Keratinocyte (primary cell): ENCODE data around the gene RNLS. TPM values are rescaled to one million over a fixed set of nuclear protein-coding genes. Genes with fewer than 3 reads are reported as not detected.

Experiments used
- DNase-seq: peaks from one replicate; pipeline ENCODE4 v3.0.0-alpha.2; 2011; ENCODE audit warnings: low read depth, missing footprints, low spot score
- FAIRE-seq: peaks from 2 replicates; lab custom pipeline; 2011; peaks lifted over from hg19 to GRCh38; lab: Jason Lieb, UNC
- H2AFZ ChIP-seq: 2 replicates; pipeline ENCODE4 v1.6.0; 2012; ENCODE audit warnings: low read length, control low read depth, inconsistent platforms; ENCODE audit not compliant: control insufficient read depth
- H3K27ac ChIP-seq: 2 replicates; pipeline ENCODE4 v1.5.1; 2011; ENCODE audit warnings: low read length; ENCODE audit not compliant: control insufficient read depth, insufficient read depth
- H3K27me3 ChIP-seq: 3 replicates; pipeline ENCODE4 v1.6.0; 2011; ENCODE audit warnings: low read length; ENCODE audit not compliant: control insufficient read depth, insufficient read depth; ENCODE audit errors: extremely low read depth
- H3K36me3 ChIP-seq, 2 experiments: 2 replicates in 1 of 2; 3 replicates in 1 of 2; pipeline ENCODE4 v1.5.1; 2011; ENCODE audit warnings: low read length in 2 of 2, mild to moderate bottlenecking in 1 of 2; ENCODE audit not compliant: control insufficient read depth in 2 of 2, insufficient read depth in 2 of 2; ENCODE audit errors: extremely low read depth in 1 of 2
- H3K4me1 ChIP-seq: 3 replicates; pipeline ENCODE4 v1.5.1; 2011; ENCODE audit warnings: low read length; ENCODE audit not compliant: control insufficient read depth, insufficient read depth; ENCODE audit errors: extremely low read depth
- H3K4me2 ChIP-seq: 3 replicates; pipeline ENCODE4 v1.6.0; 2011; ENCODE audit warnings: low read depth, low read length; ENCODE audit not compliant: control insufficient read depth, insufficient read depth; ENCODE audit errors: extremely low read depth
- H3K4me3 ChIP-seq, 3 experiments: fragments of 200-600 bp in 1 of 3; sonication (generic) in 1 of 3; 2 replicates in 2 of 3; 3 replicates in 1 of 3; pipeline ENCODE4 v1.5.1; 2011 to 2016; ENCODE audit warnings: low read length in 3 of 3, mild to moderate bottlenecking in 3 of 3, control low read depth in 2 of 3, inconsistent platforms in 1 of 3, low read depth in 1 of 3, mixed read lengths in 1 of 3, mixed run types in 1 of 3, moderate library complexity in 1 of 3; ENCODE audit not compliant: control insufficient read depth in 2 of 3, insufficient read depth in 2 of 3; ENCODE audit errors: extremely low read depth in 1 of 3
- H3K79me2 ChIP-seq: 2 replicates; pipeline ENCODE4 v1.6.0; 2012; ENCODE audit warnings: low read length; ENCODE audit not compliant: control insufficient read depth, insufficient read depth
- H3K9ac ChIP-seq: 3 replicates; pipeline ENCODE4 v1.6.0; 2011; ENCODE audit warnings: low read length; ENCODE audit not compliant: control insufficient read depth, insufficient read depth; ENCODE audit errors: extremely low read depth
- H3K9me1 ChIP-seq: 3 replicates; pipeline ENCODE4 v1.6.0; 2011; ENCODE audit warnings: low read length; ENCODE audit not compliant: control insufficient read depth, insufficient read depth; ENCODE audit errors: extremely low read depth
- H3K9me3 ChIP-seq: 2 replicates; pipeline ENCODE4 v1.5.1; 2012; ENCODE audit warnings: low read depth, low read length; ENCODE audit not compliant: control insufficient read depth
- H4K20me1 ChIP-seq: 3 replicates; pipeline ENCODE4 v1.6.0; 2011; ENCODE audit warnings: low read length; ENCODE audit not compliant: control insufficient read depth, insufficient read depth; ENCODE audit errors: extremely low read depth
- CTCF ChIP-seq, 3 experiments: IDR thresholded peaks in 1 of 3; conservative IDR thresholded peaks in 1 of 3; optimal IDR thresholded peaks in 1 of 3; 2 replicates in 2 of 3; 3 replicates in 1 of 3; pipeline versions ENCODE3 to v1.5.1; 2011; ENCODE audit warnings: low read length in 3 of 3, mild to moderate bottlenecking in 3 of 3, moderate library complexity in 2 of 3, control low read depth in 1 of 3, inconsistent platforms in 1 of 3; ENCODE audit not compliant: insufficient read depth in 2 of 3; ENCODE audit errors: extremely low read depth in 1 of 3
- EZH2 ChIP-seq: IDR thresholded peaks from one replicate; pipeline ENCODE4 v1.6.1; 2012; ENCODE audit warnings: inconsistent platforms, mild to moderate bottlenecking, low read length, moderate library complexity
- dilution Hi-C: fragments of 300-500 bp; cut with MboI; formaldehyde crosslinking; loops from one replicate; pipeline ENCODE4 v1.7.0; 2020; ENCODE audit warnings: low sequenced_read_pairs; ENCODE audit not compliant: extremely low pct_ligation_motif_present
- polyA plus RNA-seq, 5 experiments: library from polyadenylated mRNA; depleted of rRNA in 3 of 5; stranded (reverse) in 3 of 5; stranded (forward) in 1 of 5; unstranded in 1 of 5; fragments of >200 nt; gene quantifications; 1 replicate in 1 of 5; 2 replicates in 3 of 5; 3 replicates in 1 of 5; pipeline versions ENCODE4 v1.2.1 to v1.2.3, GENCODE V29; 2011 to 2012; ENCODE audit warnings: missing spikeins in 2 of 5, low read depth in 1 of 5, low replicate concordance in 1 of 5

Gene RNLS
- polyA plus RNA-seq, 1 donor (not counting 4 experiments of a cell fraction or from before 2014, with no cell fraction given): 6.8 TPM

DNA sequence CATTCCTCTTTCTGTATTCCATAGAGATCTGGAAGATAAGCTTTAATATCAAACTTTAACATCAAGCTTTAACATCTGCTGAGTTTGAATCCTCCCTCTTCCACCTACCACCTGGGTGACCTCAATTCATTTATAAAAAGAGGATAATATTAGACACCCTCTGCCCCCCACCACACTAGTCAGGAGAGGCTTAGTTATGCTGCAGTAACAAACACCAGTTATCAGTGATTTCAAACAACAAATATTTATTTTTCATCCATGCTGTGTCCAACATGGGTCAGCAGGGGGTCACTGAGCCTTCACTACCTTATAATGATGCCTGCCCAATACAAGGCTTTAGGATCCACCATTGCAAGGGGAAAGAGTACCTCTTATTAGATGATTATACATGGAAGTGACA lies 322.0 kb downstream of the RNLS start:
- peak; percentile 26 for FAIRE-seq
- dilution Hi-C loops: no loop called here
- no peaks in the 10 kb centered on the region for H4K20me1 ChIP-seq

GRCh38 chr10:88260329-88261051 lies 322.6 kb downstream of the RNLS start:
- TF ChIP-seq CTCF (optimal IDR thresholded peaks at IDR 0.05 in 1 of 3, IDR thresholded peaks at IDR 0.05 in 1 of 3, conservative IDR thresholded peaks at IDR 0.05 in 1 of 3; ENCODE audit: extremely low read depth in 1 of 3, insufficient read depth in 2 of 3, low read length in 3 of 3) (no peak), EZH2 (no peak)
- Histone ChIP-seq H3K4me1 (no peaks in the 10 kb centered on the region), H3K9me1 (no peaks in the 10 kb centered on the region), H3K9me3 (no peaks in the 10 kb centered on the region), H3K36me3 (no peaks in the 10 kb centered on the region), H3K9ac (no peak overlapping the region), H2AFZ (no peak overlapping the region), H3K27me3 (no peaks in the 10 kb centered on the region), H4K20me1 (no peaks in the 10 kb centered on the region), H3K4me3 (no peak overlapping the region), H3K4me2 (no peak overlapping the region), H3K27ac (no peak overlapping the region), H3K79me2 (no peaks in the 10 kb centered on the region)
- dilution Hi-C loops: no loop called here
- no peak for DNase-seq
- FAIRE-seq: peak; percentile 17

More for the DNA sequence above, 322.0 kb downstream of the RNLS start:
- no peaks in the 10 kb centered on the region for H3K36me3 ChIP-seq
- H3K27ac ChIP-seq: no peak overlapping the region
- DNase-seq: no peak
- no peaks in the 10 kb centered on the region for H3K4me1 ChIP-seq
- H3K4me2 ChIP-seq: no peak overlapping the region
- H3K9ac ChIP-seq: no peak overlapping the region
- H3K9me1 ChIP-seq: no peaks in the 10 kb centered on the region
- no peak overlapping the region for H3K4me3 ChIP-seq
- H3K27me3 ChIP-seq: no peaks in the 10 kb centered on the region
- TF ChIP-seq CTCF (optimal IDR thresholded peaks at IDR 0.05 in 1 of 3, IDR thresholded peaks at IDR 0.05 in 1 of 3, conservative IDR thresholded peaks at IDR 0.05 in 1 of 3; ENCODE audit: extremely low read depth in 1 of 3, insufficient read depth in 2 of 3, low read length in 3 of 3): no peak
- no peak for TF ChIP-seq EZH2
- no peak overlapping the region for H2AFZ ChIP-seq
- no peaks in the 10 kb centered on the region for H3K79me2 ChIP-seq
- no peaks in the 10 kb centered on the region for H3K9me3 ChIP-seq
